OCI-LY3 (cell line): ENCODE measurements around the gene ITPKC.

Experiments
- H2AFZ ChIP-seq: fragments of 200-600, 300-600 bp; shearing (Covaris generic); 2 replicates; pipeline ENCODE4 v1.6.0; 2014; ENCODE audit warnings: antibody characterized with exemption, low read depth, low read length
- H3K27ac ChIP-seq: fragments of 200-600, 300-600 bp; sonication (generic); 2 replicates; pipeline ENCODE4 v1.5.1; 2014; ENCODE audit warnings: mild to moderate bottlenecking, low read length, moderate library complexity, mixed read lengths
- H3K27me3 ChIP-seq: fragments of 200-600, 300-600 bp; sonication (generic); 2 replicates; pipeline ENCODE4 v1.6.1; 2014; ENCODE audit warnings: low read depth, low read length, mixed read lengths
- H3K36me3 ChIP-seq: fragments of 200-600, 300-600 bp; sonication (generic); replicated peaks from 2 replicates; pipeline ENCODE3; 2014; ENCODE audit warnings: low read depth, low read length, mixed read lengths
- H3K4me1 ChIP-seq: fragments of 300-600, 200-600 bp; sonication (generic); 2 replicates; pipeline ENCODE4 v1.6.1; 2014; ENCODE audit warnings: low read length, mixed read lengths
- H3K4me2 ChIP-seq: fragments of 200-600, 300-600 bp; sonication (generic); 2 replicates; pipeline ENCODE4 v1.6.1; 2014; ENCODE audit warnings: low read length, mixed read lengths
- H3K4me3 ChIP-seq: fragments of 300-600, 200-600 bp; sonication (generic); 2 replicates; pipeline ENCODE4 v1.5.1; 2014; ENCODE audit warnings: antibody characterized with exemption, mild to moderate bottlenecking, low read length, moderate library complexity
- H3K79me2 ChIP-seq: fragments of 300-600, 200-600 bp; shearing (Covaris generic); 2 replicates; pipeline ENCODE4 v1.6.1; 2014; ENCODE audit warnings: mild to moderate bottlenecking, low read length, mixed read lengths
- H3K9ac ChIP-seq: fragments of 300-600, 200-600 bp; shearing (Covaris generic); 2 replicates; pipeline ENCODE4 v1.6.0; 2014; ENCODE audit warnings: mild to moderate bottlenecking, low read length, moderate library complexity
- H3K9me3 ChIP-seq: fragments of 200-600, 300-600 bp; shearing (Covaris generic); 2 replicates; pipeline ENCODE4 v1.6.1; 2014; ENCODE audit warnings: low read length, mixed read lengths; ENCODE audit not compliant: insufficient read depth
- H4K20me1 ChIP-seq: fragments of 200-600, 300-600 bp; sonication (generic); 2 replicates; pipeline ENCODE4 v1.6.1; 2016; ENCODE audit warnings: low read length, mixed read lengths; ENCODE audit not compliant: insufficient read depth
- EZH2phosphoT487 ChIP-seq: fragments of 200-600 bp; shearing (Covaris generic); IDR thresholded peaks from 2 replicates; pipeline ENCODE4 v1.6.1; 2018; ENCODE audit warnings: antibody characterized with exemption, mixed run types, low read depth
- TF ChIP-seq, protein P1 (sequence below): fragments of 200-600, 300-600 bp; sonication (generic); IDR thresholded peaks from 2 replicates; pipeline ENCODE4 v1.5.1; 2014; ENCODE audit warnings: antibody characterized with exemption, low read length, low read depth

The ITPKC gene

GRCh38 chr19:40672038-40672437, 44.9 kb upstream of the ITPKC start:
- TF ChIP-seq EZH2phosphoT487, result no peak
- TF ChIP-seq, protein P1, sequence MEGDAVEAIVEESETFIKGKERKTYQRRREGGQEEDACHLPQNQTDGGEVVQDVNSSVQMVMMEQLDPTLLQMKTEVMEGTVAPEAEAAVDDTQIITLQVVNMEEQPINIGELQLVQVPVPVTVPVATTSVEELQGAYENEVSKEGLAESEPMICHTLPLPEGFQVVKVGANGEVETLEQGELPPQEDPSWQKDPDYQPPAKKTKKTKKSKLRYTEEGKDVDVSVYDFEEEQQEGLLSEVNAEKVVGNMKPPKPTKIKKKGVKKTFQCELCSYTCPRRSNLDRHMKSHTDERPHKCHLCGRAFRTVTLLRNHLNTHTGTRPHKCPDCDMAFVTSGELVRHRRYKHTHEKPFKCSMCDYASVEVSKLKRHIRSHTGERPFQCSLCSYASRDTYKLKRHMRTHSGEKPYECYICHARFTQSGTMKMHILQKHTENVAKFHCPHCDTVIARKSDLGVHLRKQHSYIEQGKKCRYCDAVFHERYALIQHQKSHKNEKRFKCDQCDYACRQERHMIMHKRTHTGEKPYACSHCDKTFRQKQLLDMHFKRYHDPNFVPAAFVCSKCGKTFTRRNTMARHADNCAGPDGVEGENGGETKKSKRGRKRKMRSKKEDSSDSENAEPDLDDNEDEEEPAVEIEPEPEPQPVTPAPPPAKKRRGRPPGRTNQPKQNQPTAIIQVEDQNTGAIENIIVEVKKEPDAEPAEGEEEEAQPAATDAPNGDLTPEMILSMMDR, result no peak
- H3K4me2 ChIP-seq, result no peak overlapping the region
- no peaks in the 10 kb centered on the region for H3K79me2 ChIP-seq
- no peaks in the 10 kb centered on the region for H4K20me1 ChIP-seq
- no peaks in the 10 kb centered on the region for H3K9me3 ChIP-seq
- peaks cover 11% of the 10 kb centered on the region for H3K36me3 ChIP-seq
- no peak overlapping the region for H3K4me3 ChIP-seq
- H3K9ac ChIP-seq, result no peak overlapping the region
- H3K27me3 ChIP-seq, result no peaks in the 10 kb centered on the region
- no peak overlapping the region for H2AFZ ChIP-seq
- no peak overlapping the region for H3K27ac ChIP-seq
- H3K4me1 ChIP-seq, result no peaks in the 10 kb centered on the region

DNA sequence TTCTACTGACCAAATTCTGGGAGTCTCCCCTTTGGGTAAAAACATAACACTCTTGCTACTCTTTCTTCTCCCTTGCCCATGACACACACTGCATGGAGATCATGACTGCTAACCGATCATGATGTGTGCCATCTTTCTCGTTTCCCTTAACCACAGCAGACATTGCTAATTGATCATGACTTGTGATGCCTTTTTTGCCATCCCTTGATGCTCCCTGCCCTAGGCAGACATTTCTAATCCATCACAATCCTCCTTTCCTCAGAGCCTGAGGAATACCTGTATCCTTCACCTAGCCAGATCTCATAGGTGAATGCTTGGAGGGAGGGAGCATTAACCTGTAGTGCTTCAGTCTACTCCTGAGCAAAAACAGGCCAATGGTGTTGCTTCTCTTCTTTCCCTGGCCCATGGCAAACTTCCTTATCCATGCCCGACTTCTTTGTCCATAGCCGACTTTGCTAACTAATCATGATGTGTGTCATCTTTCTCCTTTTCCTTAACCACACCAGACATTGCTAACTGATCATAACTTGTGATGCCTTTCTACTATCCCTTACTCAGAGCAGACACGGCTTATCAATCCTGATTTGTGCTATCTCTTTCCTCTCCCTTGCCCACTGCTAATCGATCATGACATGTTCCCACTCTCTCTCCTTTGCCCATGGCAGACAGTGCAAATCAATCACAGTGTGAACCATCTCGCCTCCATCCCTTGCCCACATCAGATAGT, 44.2 kb upstream of the ITPKC start:
- Histone ChIP-seq H3K36me3 (peaks cover 11% of the 10 kb centered on the region), H3K27ac (no peak overlapping the region), H3K4me1 (no peaks in the 10 kb centered on the region), H3K79me2 (no peaks in the 10 kb centered on the region), H3K9ac (no peak overlapping the region), H4K20me1 (no peaks in the 10 kb centered on the region), H3K9me3 (no peaks in the 10 kb centered on the region), H3K4me3 (no peak overlapping the region), H3K27me3 (no peaks in the 10 kb centered on the region), H3K4me2 (no peak overlapping the region), H2AFZ (no peak overlapping the region)
- TF ChIP-seq EZH2phosphoT487, result no peak
- TF ChIP-seq, protein P1, result no peak

DNA sequence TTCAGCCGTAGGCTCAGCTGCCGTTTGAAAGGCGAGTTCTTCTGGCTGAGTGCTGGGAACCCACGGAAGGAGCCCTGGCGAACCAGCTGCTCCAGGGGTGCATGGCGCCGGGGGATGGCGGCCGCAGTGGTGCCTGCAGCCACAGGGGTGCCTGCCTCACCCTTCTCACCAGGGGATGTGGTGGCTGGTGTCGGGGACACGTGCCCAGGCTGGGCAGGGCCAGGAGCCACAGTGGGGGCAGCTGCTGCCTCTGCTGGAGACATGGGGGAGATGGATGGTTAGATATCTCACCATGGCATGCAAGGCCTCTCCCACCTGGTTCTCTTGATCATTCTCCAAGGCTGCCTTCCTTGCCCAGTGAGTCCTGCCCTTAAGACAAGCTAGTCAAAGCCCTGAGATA, 43.5 kb upstream of the ITPKC start:
- Histone ChIP-seq H3K36me3 (peaks cover 11% of the 10 kb centered on the region), H3K4me2 (no peak overlapping the region), H4K20me1 (no peaks in the 10 kb centered on the region), H3K4me1 (no peaks in the 10 kb centered on the region), H3K27ac (no peak overlapping the region), H2AFZ (no peak overlapping the region), H3K27me3 (no peaks in the 10 kb centered on the region), H3K9me3 (no peaks in the 10 kb centered on the region), H3K9ac (no peak overlapping the region), H3K4me3 (no peak overlapping the region), H3K79me2 (no peaks in the 10 kb centered on the region)
- TF ChIP-seq, protein P1, result no peak
- TF ChIP-seq EZH2phosphoT487, result no peak

DNA sequence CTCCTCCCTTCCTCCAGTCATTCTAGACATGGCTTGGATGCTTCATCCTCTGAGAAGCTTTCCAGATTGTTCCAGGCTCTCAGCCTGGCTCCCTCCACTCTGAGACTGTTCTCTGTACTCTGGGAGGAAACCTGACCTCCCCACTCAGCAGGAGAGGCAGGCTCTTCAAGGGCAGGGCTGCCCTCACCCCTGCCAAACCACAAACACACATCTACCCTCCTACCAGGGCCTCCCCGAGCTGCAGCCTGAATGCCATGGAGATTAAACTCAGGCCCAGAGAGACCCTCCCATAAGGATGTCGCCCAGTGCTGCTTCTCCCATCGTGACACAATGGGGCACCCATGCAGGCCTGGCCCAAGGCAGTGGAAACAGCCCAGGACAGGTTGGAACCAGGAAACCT, 42.6 kb upstream of the ITPKC start:
- Histone ChIP-seq H3K79me2 (no peaks in the 10 kb centered on the region), H3K4me2 (no peak overlapping the region), H3K4me1 (no peaks in the 10 kb centered on the region), H3K9me3 (no peaks in the 10 kb centered on the region), H3K27me3 (no peaks in the 10 kb centered on the region), H3K27ac (no peak overlapping the region), H3K9ac (no peak overlapping the region), H3K4me3 (no peak overlapping the region), H2AFZ (no peak overlapping the region), H3K36me3 (peaks cover 4% of the 10 kb centered on the region), H4K20me1 (no peaks in the 10 kb centered on the region)
- TF ChIP-seq, protein P1, result no peak
- no peak for TF ChIP-seq EZH2phosphoT487
